22Rv1 (cell line): ENCODE measurements around the gene LDLRAD4.

Source experiments
- H3K27ac ChIP-seq: fragments of 450-650 bp; 2 replicates; pipeline ENCODE4 v1.5.1; 2017
- CTCF ChIP-seq: fragments of 450-650 bp; IDR thresholded peaks from 2 replicates; pipeline ENCODE4 v1.5.1; 2017; ENCODE audit warnings: mild to moderate bottlenecking
- ZFX ChIP-seq: fragments of 450-650 bp; IDR thresholded peaks from 2 replicates; pipeline ENCODE4 v1.6.1; 2017; ENCODE audit warnings: antibody characterized with exemption, borderline replicate concordance

Gene LDLRAD4

GRCh38 chr18:13379062-13379865 is 160.7 kb downstream of the LDLRAD4 start:
- H3K27ac ChIP-seq: no peak overlapping the region
- no peak for TF ChIP-seq ZFX
- no peak for TF ChIP-seq CTCF

- TF ChIP-seq ZFX (no peak), CTCF (no peak)
These were observed 161.6 kb downstream of the LDLRAD4 start for GRCh38 chr18:13379930-13380690.

GRCh38 chr18:13380691-13381070 is 162.1 kb downstream of the LDLRAD4 start:
- TF ChIP-seq CTCF (no peak), ZFX (no peak)
- H3K27ac ChIP-seq: no peak overlapping the region

More at GRCh38 chr18:13379930-13380690, 161.6 kb downstream of the LDLRAD4 start:
- H3K27ac ChIP-seq: no peak overlapping the region

- no peak overlapping the region for H3K27ac ChIP-seq
- no peak for TF ChIP-seq CTCF
These were observed 162.8 kb downstream of the LDLRAD4 start for GRCh38 chr18:13381331-13381730.

- H3K27ac ChIP-seq: no peak overlapping the region
- TF ChIP-seq ZFX (no peak), CTCF (no peak)
These were observed 163.4 kb downstream of the LDLRAD4 start for GRCh38 chr18:13381944-13382365.

- TF ChIP-seq CTCF (no peak), ZFX (no peak)
- no peak overlapping the region for H3K27ac ChIP-seq
These were observed 163.9 kb downstream of the LDLRAD4 start for GRCh38 chr18:13382366-13382953.
